A549 (cell line): ENCODE data around the gene ZNF675.

ENCODE experiments used
- EP300 ChIP-seq, 2 experiments: fragments of >200 bp; sonication (Bioruptor Twin); formaldehyde crosslinking; IDR thresholded peaks; 2 replicates in 1 of 2; 3 replicates in 1 of 2; pipeline ENCODE4 v1.6.1; 2016 to 2017
- JUNB ChIP-seq: fragments of >200 bp; sonication (Bioruptor Twin); formaldehyde crosslinking; IDR thresholded peaks from 2 replicates; pipeline ENCODE4 v1.6.1; 2016
- RAD21 ChIP-seq, 2 experiments: fragments of >200 bp in 1 of 2; sonication (Bioruptor Twin) in 1 of 2; formaldehyde crosslinking in 1 of 2; IDR thresholded peaks in 1 of 2; conservative IDR thresholded peaks in 1 of 2; 2 replicates in 1 of 2; 3 replicates in 1 of 2; pipeline ENCODE4 v1.6.1; 2012 to 2018; ENCODE audit warnings: inconsistent platforms in 1 of 2
- RCOR1 ChIP-seq: fragments of 150-350 bp; IDR thresholded peaks from 2 replicates; pipeline ENCODE4 v1.6.1; 2014; ENCODE audit warnings: antibody characterized with exemption, low read length, low read depth
- TF ChIP-seq, protein P1 (sequence below): fragments of >200 bp; sonication (Bioruptor Twin); formaldehyde crosslinking; IDR thresholded peaks from 3 replicates; pipeline ENCODE4 v1.5.1; 2016

GRCh38 chr19:23716792-23717191 lies 29.8 kb upstream of the ZNF675 start:
- TF ChIP-seq, protein P1, sequence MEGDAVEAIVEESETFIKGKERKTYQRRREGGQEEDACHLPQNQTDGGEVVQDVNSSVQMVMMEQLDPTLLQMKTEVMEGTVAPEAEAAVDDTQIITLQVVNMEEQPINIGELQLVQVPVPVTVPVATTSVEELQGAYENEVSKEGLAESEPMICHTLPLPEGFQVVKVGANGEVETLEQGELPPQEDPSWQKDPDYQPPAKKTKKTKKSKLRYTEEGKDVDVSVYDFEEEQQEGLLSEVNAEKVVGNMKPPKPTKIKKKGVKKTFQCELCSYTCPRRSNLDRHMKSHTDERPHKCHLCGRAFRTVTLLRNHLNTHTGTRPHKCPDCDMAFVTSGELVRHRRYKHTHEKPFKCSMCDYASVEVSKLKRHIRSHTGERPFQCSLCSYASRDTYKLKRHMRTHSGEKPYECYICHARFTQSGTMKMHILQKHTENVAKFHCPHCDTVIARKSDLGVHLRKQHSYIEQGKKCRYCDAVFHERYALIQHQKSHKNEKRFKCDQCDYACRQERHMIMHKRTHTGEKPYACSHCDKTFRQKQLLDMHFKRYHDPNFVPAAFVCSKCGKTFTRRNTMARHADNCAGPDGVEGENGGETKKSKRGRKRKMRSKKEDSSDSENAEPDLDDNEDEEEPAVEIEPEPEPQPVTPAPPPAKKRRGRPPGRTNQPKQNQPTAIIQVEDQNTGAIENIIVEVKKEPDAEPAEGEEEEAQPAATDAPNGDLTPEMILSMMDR: no peak
- TF ChIP-seq RCOR1: no peak
- no peak for TF ChIP-seq JUNB
- no peak for TF ChIP-seq RAD21 (conservative IDR thresholded peaks at IDR 0.05 in 1 of 2, IDR thresholded peaks at IDR 0.05 in 1 of 2)
- TF ChIP-seq EP300 (IDR thresholded peaks at IDR 0.05): no peak
